ENCODE measurements around the gene ST6GALNAC4.

The ST6GALNAC4 gene

GRCh38 chr9:127937388-127938297 is 20.8 kb upstream of the ST6GALNAC4 start, which contains the start of gene DPM2 (continued):
- TF ChIP-seq SCRT1 (tag by site-specific recombination; IDR thresholded peaks at IDR 0.05; ENCODE audit: borderline replicate concordance) (peak; percentile 92), PRDM1 (tag by site-specific recombination; IDR thresholded peaks at IDR 0.05) (no peak), HOXD13 (CRISPR knock-in tag; IDR thresholded peaks at IDR 0.05; ENCODE audit: borderline replicate concordance) (no peak), SP3 (tag by site-specific recombination; IDR thresholded peaks at IDR 0.05) (peak; percentile 54), ZNF629 (tag by site-specific recombination; IDR thresholded peaks at IDR 0.05) (peak; percentile 54; the same call in 1 of the 2 replicates), ZFHX2 (tag by site-specific recombination; conservative IDR thresholded peaks at IDR 0.05) (0 out of 2 replicates have a peak, but pooled peaks have one; percentile 4), KLF9 (tag by site-specific recombination; IDR thresholded peaks at IDR 0.05; ENCODE audit: low read depth) (peak; percentile 21; the same call in 1 of the 2 replicates), CTCF (tag by site-specific recombination; IDR thresholded peaks at IDR 0.05) (no peak), ZNF335 (tag by site-specific recombination; conservative IDR thresholded peaks at IDR 0.05) (peak; percentile 68), ZBTB17 (tag by site-specific recombination; IDR thresholded peaks at IDR 0.05) (peak; percentile 63), ZNF580 (tag by site-specific recombination; IDR thresholded peaks at IDR 0.05) (0 out of 2 replicates have a peak, but pooled peaks have one; percentile 60), ZNF155 (tag by site-specific recombination; IDR thresholded peaks at IDR 0.05) (no peak), ZXDB (tag by site-specific recombination; IDR thresholded peaks at IDR 0.05) (no peak), ZNF76 (tag by site-specific recombination; IDR thresholded peaks at IDR 0.05; ENCODE audit: borderline replicate concordance, low read depth) (peak; percentile 91), SCRT2 (tag by site-specific recombination; IDR thresholded peaks at IDR 0.05) (peak; percentile 98)
- TF ChIP-seq, protein P1, sequence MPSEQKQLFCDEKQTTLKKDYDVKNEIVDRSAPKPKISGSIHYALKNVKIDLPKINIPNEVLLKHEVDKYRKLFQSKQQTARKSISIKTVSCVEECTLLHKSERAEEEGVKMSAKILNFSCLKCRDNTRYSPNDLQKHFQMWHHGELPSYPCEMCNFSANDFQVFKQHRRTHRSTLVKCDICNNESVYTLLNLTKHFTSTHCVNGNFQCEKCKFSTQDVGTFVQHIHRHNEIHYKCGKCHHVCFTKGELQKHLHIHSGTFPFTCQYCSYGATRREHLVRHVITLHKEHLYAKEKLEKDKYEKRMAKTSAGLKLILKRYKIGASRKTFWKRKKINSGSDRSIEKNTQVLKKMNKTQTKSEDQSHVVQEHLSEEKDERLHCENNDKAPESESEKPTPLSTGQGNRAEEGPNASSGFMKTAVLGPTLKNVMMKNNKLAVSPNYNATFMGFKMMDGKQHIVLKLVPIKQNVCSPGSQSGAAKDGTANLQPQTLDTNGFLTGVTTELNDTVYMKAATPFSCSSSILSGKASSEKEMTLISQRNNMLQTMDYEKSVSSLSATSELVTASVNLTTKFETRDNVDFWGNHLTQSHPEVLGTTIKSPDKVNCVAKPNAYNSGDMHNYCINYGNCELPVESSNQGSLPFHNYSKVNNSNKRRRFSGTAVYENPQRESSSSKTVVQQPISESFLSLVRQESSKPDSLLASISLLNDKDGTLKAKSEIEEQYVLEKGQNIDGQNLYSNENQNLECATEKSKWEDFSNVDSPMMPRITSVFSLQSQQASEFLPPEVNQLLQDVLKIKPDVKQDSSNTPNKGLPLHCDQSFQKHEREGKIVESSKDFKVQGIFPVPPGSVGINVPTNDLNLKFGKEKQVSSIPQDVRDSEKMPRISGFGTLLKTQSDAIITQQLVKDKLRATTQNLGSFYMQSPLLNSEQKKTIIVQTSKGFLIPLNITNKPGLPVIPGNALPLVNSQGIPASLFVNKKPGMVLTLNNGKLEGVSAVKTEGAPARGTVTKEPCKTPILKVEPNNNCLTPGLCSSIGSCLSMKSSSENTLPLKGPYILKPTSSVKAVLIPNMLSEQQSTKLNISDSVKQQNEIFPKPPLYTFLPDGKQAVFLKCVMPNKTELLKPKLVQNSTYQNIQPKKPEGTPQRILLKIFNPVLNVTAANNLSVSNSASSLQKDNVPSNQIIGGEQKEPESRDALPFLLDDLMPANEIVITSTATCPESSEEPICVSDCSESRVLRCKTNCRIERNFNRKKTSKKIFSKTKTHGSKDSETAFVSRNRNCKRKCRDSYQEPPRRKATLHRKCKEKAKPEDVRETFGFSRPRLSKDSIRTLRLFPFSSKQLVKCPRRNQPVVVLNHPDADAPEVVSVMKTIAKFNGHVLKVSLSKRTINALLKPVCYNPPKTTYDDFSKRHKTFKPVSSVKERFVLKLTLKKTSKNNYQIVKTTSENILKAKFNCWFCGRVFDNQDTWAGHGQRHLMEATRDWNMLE (tag by site-specific recombination; conservative IDR thresholded peaks at IDR 0.05; ENCODE audit: low read depth), result peak; percentile 67
- TF ChIP-seq, protein P2, sequence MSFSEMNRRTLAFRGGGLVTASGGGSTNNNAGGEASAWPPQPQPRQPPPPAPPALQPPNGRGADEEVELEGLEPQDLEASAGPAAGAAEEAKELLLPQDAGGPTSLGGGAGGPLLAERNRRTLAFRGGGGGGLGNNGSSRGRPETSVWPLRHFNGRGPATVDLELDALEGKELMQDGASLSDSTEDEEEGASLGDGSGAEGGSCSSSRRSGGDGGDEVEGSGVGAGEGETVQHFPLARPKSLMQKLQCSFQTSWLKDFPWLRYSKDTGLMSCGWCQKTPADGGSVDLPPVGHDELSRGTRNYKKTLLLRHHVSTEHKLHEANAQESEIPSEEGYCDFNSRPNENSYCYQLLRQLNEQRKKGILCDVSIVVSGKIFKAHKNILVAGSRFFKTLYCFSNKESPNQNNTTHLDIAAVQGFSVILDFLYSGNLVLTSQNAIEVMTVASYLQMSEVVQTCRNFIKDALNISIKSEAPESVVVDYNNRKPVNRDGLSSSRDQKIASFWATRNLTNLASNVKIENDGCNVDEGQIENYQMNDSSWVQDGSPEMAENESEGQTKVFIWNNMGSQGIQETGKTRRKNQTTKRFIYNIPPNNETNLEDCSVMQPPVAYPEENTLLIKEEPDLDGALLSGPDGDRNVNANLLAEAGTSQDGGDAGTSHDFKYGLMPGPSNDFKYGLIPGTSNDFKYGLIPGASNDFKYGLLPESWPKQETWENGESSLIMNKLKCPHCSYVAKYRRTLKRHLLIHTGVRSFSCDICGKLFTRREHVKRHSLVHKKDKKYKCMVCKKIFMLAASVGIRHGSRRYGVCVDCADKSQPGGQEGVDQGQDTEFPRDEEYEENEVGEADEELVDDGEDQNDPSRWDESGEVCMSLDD (tag by site-specific recombination; IDR thresholded peaks at IDR 0.05), result peak; percentile 16; the same call in 1 of the 2 replicates
- TF ChIP-seq, protein P3, sequence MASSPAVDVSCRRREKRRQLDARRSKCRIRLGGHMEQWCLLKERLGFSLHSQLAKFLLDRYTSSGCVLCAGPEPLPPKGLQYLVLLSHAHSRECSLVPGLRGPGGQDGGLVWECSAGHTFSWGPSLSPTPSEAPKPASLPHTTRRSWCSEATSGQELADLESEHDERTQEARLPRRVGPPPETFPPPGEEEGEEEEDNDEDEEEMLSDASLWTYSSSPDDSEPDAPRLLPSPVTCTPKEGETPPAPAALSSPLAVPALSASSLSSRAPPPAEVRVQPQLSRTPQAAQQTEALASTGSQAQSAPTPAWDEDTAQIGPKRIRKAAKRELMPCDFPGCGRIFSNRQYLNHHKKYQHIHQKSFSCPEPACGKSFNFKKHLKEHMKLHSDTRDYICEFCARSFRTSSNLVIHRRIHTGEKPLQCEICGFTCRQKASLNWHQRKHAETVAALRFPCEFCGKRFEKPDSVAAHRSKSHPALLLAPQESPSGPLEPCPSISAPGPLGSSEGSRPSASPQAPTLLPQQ (tag by site-specific recombination; IDR thresholded peaks at IDR 0.05), result peak; percentile 84
